Measurements from ENCODE around the gene DMXL2.

- no peak for TF ChIP-seq CTCF (IDR thresholded peaks at IDR 0.05)
- no peak for TF ChIP-seq POLR2A (IDR thresholded peaks at IDR 0.05)
These were observed 179.2 kb downstream of the DMXL2 start for GRCh38 chr15:51443282-51443914.
